IPS DF 19.7 (cell line): Measurements from ENCODE around the gene NKAP.
"Not testable (repeated sequence)": the region's sequence is repeated elsewhere in the genome, so short reads cannot be mapped to it uniquely, and the experiment has no call there.

Experiments
- DNase-seq: peaks from one replicate; pipeline ENCODE4 v3.0.0-alpha.2; 2013; ENCODE audit warnings: low read depth, low spot score

Gene NKAP

DNA sequence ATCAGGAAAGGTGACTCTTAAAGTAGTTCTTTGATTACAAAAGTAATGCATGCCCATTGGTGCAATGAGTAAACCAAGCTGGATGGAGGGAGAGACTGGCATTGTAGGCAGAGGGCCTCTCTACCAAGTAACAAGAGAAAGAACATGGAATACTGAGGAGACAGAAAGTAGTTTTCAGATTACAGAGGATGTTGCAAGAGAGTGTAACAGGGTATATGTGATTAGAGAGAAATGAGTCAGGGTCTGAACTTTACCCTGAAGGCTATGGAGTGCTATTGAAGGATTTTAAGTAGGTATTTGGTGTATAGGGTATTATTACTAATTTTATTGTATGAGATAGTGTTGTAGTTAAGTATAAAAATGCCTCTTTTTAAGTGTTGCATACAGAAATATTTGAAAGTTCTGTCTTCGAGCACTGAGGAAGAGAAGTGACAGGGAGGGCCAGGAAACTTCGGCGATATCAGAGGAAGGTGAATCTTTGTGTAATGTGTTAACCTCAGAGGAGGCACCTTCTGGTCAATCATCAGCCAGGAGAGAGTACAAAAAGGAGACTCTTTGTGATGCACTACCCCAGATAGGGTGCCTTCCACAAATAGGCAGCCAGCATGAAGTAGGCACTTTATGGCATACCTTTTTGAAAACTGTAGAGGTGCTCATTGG is 8.2 kb downstream of the NKAP start:
- DNase-seq, result no peak

DNA sequence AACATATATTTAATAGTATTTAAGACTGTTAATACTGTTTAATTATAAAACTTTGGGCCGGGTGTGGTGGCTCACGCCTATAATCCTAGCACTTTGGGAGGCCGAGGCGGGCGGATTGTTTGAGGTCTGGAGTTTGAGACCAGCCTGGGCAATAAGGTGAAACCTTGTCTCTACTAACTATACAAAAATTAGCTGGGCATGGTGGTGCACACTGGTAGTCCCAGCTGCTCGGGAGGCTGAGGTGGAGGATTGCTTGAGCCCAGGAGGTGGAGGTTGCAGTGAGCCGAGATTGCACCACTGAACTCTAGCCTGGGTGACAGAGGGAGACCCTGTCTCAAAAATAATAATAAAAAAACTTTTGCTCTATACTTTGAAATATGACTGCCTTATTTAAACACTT is 21.2 kb downstream of the NKAP start:
- DNase-seq, result not testable (repeated sequence)

DNA sequence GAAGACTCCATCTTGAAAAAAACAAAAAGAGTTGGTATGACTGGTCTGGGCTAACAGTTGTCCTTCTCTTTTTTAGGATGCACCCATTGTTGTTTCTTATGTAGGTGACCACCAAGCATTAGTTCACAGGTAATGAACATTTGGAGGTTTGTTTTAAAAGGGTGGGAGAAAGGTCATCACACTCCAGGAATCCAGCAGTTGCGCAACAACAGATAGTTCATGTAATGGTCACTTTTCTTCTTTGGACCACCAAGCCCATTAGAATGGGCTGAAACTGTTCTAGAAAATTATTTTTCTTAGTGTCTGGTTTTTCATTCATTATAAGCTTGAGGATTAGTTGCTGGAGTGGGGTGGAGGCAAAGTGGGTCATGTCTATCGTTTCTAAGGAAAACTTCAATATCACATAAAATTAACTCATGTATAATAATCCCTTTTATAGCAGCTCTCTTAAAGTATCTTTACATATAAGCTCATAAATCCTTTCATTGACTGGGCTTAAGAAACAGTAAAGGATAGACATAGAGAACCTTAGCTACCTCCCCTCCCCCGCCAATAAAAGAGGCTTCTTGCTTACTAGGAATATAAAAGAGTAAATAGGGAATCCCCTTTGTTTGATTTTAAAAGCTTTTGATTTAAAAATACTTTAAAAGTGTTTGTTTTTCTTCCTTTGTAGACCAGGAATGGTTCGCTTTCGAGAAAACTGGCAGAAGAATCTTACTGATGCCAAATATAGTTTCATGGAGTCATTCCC is 23.5 kb downstream of the NKAP start:
- no peak for DNase-seq

DNA sequence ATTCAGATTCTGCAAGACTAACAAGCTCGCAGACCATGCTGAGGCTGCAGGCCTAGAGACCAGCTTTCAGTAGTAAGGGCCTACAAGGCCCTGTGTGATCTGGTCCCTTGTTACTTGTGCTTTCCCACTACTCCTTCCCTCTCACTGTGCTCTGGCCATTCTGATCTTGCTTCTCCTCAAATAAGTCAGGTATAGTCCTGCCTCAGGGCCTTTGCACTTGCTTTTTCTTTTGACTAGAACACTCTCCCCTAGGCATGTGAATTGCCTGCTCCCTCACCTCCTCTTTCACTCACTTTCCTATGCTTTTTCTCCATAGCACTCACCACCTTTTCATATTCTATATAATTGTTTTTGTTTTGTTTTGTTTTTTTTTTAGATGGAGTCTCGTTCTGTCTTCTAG is 25.7 kb downstream of the NKAP start:
- no peak for DNase-seq

DNA sequence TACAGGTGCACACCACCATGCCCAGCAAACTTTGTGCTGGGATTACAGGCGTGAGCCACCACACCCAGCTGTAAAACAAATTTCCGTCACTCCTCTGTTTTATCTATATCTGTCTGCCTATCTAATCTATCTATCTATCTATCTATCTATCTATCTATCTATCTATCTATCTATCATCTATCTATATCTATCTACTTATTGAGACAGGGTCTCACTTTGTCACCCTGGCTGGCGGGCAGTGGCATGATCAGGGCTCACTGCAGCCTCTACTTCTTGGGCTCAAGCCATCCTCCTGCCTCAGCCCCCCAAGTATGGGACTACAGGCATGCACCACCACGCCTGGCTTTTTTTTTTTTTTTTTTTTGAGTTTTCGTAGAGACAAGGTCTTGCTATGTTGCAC is 27.2 kb downstream of the NKAP start:
- no peak for DNase-seq

DNA sequence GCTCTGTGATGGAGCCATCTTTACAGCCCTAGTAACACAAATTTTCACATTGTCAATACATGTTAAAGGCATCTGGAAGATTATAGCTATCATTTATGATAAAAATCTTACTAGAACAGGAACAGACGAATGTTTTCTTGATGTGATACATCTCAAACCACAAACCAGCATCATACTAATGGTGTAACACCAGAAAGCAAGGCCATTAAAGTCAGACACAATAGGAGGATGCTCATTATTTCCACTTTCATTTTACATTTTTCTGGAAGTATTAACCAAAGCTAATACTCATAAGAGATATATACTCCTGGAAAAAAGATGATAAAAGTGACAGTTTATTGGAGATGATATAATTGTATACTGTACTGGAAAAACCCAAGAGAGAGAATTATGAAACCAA is 42.6 kb downstream of the NKAP start:
- DNase-seq, result no peak

DNA sequence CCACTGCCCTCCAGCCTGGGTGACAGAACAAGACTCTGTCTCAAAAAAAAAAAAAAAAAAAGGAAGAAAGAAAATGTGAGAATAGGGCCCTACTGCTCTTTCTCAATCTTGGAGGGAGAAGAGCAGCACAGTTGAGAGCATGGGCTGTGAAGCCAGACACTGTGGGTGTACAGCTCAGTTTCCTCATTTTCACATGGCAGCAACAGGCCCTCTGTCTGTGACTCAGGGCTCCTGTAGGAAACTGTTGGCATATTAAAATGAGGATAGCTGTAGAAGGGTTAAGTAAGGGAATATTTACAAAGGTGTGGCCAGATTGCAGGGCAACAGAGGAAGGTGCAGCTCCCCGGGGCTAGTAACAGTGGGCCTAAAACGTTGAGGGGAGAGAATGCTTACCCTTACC is 44.4 kb downstream of the NKAP start:
- no peak for DNase-seq

DNA sequence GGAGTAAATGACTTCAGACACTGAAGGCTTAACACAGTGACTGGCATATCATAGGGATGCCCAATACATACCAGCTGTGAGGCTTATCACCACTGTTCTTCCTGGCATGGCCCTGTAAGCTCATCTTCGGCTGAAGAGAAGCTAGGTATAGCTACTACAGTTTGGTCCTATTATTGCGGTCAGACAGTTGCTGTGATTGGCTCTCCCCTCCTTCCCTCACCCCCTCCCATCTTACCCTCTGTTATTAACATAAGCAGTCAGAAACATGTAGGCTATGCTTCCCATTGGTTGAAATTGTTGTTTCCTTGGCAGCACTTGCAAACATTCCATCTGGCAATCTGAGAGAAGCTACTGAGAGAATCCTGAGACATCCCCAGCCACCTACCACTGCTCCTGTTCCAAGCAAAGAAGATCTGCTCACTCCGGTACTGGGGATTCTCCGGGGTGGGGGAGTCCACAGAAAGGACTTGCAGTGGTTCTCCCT is 47.7 kb downstream of the NKAP start, which contains the start of gene AKAP14:
AKAP14 (plus strand) TSS at position 51 of the 484 bp plus-strand sequence. CDS start 7,331 bp downstream, outside the sequence.
- no peak for DNase-seq

DNA sequence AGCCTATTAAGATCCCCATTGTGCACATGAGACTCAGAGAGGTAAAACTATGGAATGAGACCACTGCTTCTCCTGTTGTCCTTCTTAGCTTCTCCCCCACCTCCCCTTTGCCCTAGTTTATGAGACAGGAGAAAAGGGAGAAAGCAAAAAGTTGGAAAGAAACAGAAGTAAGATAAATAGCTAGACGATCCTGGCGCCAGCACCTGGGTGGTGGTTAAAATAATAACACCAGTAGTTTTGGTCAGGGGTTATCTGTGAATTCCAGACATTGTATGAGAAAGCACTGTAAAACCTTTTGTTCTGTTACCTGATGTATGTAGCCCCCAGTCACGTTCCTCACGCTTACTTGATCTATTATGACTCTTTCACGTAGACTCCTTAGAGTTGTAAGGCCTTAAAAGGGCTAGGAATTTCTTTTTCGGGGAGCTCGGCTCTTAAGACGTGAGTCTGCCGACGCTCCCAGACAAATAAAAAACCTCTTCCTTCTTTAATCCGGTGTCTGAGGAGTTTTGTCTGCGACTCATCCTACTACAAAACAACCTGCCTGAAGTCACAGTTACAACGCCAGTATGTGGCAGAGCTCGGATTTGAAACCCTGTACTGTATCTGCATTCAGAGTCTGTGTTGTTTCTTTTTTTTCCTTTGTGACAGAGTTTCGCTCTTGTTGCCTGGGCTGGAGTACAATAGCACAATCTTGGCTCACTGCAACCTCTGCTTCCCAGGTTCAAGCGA is 51.4 kb downstream of the NKAP start:
- DNase-seq, result not testable (repeated sequence)

DNA sequence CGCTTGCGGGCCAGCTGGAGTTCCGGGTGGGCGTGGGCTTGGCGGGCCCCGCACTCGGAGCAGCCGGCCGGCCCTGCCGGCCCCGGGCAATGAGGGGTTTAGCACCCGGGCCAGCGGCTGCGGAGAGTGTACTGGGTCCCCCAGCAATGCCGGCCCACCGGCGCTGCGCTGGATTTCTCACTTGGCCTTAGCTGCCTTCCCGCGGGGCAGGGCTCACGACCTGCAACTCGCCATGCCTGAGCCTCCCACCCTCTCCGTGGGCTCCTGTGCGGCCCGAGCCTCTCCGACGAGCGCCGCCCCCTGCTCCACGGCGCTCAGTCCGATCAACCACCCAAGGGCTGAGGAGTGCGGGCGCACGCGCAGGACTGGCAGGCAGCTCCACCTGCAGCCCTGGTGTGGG is 52.9 kb downstream of the NKAP start:
- not testable (repeated sequence) for DNase-seq

DNA sequence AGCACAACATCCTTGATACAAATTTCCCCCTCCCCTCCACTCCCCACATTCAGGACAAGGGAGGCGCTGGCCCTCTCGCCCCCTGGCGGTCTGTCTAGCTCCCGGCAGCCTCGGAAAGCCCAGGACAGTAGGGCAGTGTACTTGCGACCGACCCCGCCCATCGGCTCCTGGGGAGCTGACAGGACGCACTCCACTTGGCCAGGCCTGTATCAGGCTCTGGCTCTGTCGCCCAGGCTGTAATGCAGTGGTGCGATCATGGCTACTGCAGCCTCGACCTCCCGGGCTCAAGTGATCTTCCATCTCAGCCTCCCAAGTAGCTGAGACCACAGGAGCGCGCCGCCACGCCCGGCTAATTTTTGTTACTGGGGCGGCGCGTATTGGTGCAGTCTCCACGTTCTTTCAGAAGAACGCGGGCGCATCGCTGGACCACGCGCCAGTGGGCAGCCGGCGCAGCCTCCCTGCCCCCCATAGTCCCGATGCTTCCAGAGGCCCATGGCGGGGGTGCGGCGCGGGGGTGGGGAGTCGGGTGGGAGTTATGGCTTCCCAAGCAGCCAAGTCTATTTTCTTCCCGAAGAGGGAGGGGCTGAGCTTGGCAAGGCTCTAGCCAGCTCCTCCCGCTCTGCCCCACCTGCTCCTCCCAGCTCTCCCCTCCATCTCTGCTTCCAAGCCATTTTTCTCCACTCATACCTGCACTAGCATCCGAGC is 55.7 kb downstream of the NKAP start:
- DNase-seq, result no peak

DNA sequence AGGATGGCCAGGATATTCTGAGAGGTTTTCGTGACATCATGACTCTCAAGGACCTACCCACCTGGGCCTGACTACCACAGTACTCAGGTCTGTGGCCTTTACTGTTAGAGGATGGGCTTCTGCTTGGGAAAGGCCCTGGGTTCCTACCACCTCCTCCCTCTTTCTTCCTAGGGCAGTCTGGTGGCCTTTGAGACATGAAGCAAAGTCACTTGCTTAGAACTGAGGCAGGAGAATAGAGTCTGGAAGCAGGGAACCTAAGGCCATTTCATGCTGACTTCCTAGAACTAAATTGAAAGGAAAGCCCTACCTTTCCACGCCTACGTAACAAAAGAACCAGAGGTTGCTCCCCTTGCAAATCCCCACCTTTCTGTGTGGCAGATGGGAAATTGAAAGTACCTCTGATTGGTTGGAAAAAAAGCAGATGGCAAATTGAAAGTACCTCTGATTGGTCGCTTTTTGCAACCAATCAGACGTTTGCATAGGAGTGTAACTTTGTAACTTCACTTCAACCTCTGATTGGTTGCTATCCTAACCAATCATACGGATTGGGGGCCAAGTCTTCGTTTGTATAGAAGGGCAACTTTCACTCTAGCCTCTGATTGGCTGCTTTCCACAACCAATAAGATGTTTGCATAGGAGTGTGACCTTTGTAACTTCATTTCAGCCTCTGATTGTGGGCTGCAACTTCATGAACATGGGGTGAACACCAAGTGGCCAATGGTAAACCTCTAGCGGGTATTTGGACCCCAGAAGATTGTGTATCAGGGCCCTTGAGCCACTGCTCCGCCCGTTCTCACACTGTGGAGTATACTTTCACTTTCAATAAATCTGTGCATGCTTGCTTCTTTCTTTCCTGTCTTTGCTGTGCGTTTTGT is 57.8 kb downstream of the NKAP start:
- no peak for DNase-seq

DNA sequence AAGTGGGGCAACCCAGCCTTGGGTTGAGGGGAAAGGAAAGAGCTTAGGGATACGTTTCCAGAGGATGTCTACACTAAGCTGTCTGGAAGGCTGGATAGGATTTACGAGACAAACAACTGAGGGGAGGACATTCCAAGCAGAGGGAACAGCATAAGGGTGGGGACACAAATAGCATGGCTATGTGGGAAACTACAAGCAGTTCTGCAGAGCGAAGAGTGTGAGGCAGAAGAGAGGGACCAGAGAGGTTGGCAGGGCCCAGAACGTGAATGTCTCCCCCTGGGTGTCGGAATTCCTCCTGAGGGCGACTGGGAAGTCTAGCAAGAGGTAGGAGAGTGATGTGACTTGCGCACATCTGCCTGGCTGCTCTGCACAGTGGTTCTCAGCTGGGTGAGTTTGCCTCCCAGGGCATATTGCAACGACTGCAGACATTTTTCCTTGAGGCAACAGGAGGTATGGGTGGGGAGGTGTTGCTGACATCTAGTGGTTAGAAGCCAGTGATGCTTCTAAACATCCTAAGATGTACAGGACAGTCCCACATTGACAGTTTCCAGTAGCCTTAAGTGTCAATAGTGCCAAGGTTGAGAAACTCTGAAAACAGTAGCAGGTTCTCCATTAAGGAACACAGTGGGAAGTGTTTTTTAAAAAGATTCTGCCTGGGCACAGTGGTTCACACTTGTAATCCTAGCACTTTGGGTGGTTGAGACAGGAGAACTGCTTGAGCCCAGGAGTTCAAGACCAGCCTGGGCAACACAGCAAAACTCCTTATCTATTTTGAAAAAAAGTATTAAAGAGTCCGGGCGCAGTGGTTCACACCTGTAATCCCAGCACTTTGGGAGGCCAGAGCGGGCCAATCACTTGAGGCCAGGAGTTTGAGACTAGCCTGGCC is 62.8 kb downstream of the NKAP start:
- no peak for DNase-seq

DNA sequence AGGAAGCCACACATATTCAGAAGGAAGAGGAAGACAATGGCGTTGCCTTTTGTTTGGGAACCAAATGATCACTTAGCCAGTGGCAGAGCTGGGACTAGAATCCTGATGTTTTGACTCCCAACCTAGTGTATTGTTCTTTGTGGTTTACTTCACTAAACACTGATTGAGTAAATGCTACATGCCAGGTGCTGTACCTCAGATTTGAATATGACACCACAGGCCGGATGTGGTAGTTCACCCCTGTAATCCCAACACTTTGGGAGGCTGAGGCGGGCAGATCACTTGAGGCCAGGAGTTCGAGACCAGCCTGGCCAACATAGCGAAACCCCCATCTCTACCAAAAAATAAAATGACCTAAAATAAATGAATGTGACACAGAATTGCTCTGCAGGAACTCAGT is 63.5 kb downstream of the NKAP start:
- no peak for DNase-seq

DNA sequence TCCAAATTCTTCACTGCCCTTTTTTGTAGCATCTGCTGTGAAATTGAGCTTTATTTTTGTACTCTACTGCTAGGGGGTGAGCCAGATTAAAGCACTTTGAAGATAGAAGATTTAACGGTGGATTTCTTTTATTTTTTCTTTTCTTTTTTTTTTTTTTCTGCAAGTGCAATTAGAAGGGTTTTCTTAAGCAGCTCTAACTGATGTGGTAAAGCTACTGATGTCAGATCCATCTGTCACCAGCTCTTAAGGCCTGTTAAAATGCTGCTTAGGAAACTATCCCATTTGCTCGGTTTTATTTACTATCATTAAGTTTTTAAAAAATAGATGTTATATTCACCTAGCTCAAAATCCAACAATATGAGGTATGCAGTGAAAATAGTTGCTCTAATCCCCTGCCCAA is 64.8 kb downstream of the NKAP start:
- no peak for DNase-seq

DNA sequence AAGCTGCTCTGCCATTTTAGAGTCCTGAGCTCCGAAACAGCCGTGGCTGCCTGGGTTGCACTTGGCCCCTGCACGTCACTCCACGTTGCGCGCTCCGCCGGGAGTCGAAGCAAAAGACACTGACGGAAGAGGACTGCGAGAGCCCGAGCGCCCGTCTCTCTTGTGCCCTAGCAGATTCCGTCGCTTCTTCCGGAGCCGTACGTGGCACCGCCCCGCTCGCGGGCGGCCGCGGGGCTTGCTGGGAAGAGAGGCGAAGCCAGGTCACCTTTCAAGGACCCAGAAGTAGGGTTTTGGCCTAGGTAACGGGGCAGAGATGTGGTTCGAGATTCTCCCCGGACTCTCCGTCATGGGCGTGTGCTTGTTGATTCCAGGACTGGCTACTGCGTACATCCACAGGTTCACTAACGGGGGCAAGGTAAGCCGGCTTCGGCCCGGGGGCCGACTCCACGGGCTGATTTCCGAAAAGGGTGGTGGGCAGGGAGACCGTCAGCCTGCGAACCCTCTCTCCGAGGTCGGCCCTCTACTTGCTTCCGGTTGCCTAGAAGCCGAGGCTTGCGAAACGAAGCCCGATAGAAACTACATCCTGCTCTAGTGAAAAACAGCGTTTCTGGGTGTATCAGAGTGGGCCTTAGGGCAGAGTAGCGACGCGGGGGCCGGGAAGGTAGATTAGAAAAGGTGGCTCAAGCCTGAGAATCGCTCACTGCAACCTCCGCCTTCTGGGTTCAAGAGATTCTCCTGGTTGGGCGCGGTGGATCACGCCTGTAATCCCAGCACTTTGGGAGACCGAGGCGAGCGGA is 71.8 kb downstream of the NKAP start, which contains the start of the genes NDUFA1 and RNF113A:
NDUFA1 (plus strand) TSS at position 234 of the 797 bp plus-strand sequence; CDS start at position 314, 80 bp downstream.
RNF113A (minus strand) TSS at position 135 of the 797 bp plus-strand sequence; CDS start at position 15, 120 bp downstream.
- no peak for DNase-seq

DNA sequence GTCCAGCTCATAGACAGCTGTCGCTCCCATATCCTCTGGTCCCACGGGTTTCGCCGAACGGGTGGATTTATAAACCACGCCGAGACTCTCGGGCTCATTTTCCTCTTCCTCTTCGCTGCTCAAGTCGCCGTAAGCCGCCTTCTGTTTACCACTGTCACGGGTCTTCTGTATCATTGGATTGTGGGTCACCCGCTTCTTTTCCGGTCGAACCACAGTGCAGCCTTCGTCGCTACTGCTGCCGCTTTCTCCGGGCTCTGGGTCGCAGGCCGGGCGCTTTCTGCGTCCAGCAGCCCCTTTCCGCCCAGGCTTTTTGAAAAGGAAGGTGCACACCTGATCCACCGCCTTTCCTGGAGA is 72.3 kb downstream of the NKAP start:
- no peak for DNase-seq
